HG03135 (cell line): ENCODE measurements around the gene SLC5A2.
A peak's percentile ranks its signal among the peaks of the same experiment; 100 is the strongest.
"Not testable (repeated sequence)": the region's sequence is repeated elsewhere in the genome, so short reads cannot be mapped to it uniquely, and the experiment has no call there.

Experiments used
- ATAC-seq: cut with Tn5 transposase; IDR thresholded peaks from one replicate; pipeline ENCODE4 v1.9.1; 2021; ENCODE audit warnings: mild to moderate bottlenecking, moderate library complexity; ENCODE audit not compliant: unreplicated experiment

SLC5A2 gene

DNA sequence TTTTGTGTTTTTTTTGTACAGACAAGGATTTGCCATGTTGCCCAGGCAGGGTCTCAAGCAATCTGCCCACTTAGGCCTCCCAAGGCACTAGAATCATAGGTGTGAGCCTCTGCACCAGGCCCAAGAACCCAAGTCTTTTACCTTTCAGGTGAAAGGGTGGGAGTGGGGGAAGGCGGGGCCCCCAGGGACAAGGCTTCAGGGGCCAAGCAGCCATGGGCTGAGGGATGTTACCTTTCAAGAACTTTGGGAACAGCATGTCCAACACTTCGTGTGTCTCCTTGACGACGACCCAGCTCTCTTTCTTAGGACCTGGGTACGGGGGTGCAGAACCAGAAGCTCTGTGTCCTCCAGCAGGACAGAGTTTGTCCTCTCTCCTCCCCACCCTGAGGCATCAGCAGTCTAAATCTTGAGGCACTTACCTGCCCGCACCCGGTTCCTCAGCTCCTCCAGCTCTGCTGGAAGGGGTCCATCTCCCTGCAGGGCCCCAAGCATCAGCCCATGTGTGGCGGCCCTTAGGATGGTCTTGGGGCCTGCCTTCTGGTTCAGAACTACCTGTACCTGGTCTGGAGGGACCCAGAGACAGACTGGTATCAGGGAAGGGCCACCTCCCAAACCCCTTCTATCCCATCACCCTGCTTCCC lies 9.0 kb downstream of the SLC5A2 start:
- ATAC-seq, result no peak

DNA sequence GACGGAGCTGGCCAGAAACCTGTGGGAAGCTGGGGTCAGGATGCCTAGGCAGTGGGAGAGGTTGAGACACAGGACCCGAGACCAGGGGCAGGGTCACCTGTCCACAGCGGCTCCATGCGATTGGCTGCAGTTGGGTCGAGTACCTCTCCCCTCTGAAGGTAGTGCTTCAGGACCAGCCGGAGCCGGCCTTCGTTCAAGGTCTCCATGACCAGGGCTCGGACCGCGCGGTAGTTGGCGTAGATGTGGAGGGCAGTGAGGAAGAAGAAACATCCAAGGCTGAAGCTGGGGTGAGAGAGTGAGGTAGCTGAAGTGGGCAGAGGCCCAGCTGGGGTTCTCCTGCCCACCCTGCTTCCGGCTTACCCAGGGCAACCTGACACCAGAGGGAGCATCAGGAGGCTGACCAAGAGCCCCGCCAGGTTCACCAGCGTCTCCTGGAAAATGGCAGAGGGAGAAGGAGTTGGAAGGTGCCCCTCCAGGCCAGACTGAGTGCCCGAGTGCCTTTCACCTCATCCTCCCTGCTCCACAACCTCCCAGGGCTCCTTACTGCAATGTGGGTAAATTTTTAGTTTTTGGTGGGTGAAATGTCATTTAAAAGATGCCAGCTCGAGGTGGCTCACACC lies 10.7 kb downstream of the SLC5A2 start:
- no peak for ATAC-seq

GRCh38 chr16:31496670-31497069 lies 13.7 kb downstream of the SLC5A2 start:
- ATAC-seq, result no peak

DNA sequence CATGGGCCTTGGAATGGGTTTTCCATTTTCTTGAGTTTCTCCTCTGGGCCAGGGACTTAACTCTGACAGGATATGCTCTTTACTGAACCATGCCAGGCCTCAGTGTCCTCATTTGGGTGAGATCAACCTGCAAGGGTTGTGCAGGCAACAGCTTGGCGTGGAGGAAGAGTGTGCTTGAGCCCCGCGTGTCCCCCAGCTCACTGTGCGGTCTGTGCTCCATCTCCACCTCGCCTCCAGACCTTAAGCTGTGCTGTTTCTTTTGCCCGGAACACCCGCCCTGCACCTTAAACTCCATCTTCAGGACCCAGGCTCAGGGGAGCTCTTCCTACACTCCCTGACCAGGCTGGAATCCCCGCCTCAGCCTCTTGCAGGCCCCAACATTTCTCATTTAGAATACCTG lies 15.6 kb downstream of the SLC5A2 start:
- no peak for ATAC-seq

GRCh38 chr16:31499928-31500327 lies 17.0 kb downstream of the SLC5A2 start:
- ATAC-seq, result no peak

DNA sequence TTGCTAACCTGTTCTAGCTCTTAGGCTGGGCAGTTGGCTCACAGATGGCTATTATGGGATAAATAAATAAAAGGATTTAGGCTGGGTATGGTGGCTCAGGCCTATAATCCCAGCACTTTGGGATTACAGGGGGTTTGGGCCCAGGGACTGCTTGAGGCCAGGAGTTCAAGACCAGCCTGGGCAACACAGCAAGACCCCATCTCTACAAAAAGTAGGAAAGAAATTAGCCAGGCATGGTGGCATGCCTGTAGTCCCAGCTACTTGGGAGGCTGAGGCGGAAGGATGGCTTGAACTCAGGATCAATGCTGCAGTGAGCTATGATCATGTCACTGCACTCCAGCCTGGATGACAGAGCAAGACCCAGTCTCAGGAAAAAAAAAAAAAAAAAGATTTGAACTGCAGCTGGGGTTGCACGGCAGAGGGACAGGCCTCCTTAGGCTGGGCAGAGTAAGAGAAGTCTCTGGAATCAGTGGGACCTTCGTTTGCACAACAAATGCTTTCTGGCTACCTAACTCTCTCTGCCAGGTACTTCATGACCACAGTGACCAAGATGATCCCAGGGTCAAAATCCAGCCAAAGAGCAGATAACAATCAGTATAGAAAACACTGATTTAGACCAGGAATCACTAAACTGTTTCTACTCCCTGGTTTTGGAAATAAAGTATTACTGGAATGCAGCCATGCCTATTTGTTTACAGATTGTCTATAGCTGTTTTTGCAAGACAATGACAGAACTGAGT lies 18.5 kb downstream of the SLC5A2 start:
- no peak for ATAC-seq

- no peak for ATAC-seq
Measured at GRCh38 chr16:31501966-31502348, 19.0 kb downstream of the SLC5A2 start.

DNA sequence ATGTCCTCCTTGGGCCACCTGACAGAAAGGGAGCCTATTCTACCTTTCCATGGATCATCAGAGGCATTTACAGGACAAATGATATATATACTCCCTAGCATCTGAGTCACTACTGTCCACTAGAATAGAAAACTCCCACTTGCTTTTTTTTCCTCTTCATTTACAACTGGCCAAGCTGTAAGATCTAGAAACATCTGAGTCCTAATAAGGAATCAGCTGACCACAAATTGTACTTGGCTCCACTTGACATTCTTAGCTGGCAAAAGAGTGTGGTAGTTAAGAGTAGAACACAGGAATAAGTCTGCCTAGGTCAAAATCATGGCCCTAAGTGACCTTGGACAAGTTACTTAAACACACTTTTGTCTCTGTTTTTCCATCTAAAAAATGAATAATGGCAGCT lies 20.1 kb downstream of the SLC5A2 start:
- no peak for ATAC-seq

- not testable (repeated sequence) for ATAC-seq
Measured at GRCh38 chr16:31503555-31503954, 20.6 kb downstream of the SLC5A2 start.

- no peak for ATAC-seq
Measured at GRCh38 chr16:31504159-31504558, 21.2 kb downstream of the SLC5A2 start.

- no peak for ATAC-seq
Measured at GRCh38 chr16:31505483-31505882, 22.6 kb downstream of the SLC5A2 start.

GRCh38 chr16:31507617-31507928 lies 24.6 kb downstream of the SLC5A2 start:
- ATAC-seq, result peak; percentile 7

- ATAC-seq, result peak; percentile 86
Measured at GRCh38 chr16:31507929-31508705, 25.2 kb downstream of the SLC5A2 start, which contains the start of gene RUSF1. Gene RUSF1 (minus strand): TSS chr16:31508391. CDS start chr16:31508373, 18 bp downstream.

- ATAC-seq, result no peak
Measured at GRCh38 chr16:31508706-31509195, 25.8 kb downstream of the SLC5A2 start.

GRCh38 chr16:31513126-31513525 lies 30.2 kb downstream of the SLC5A2 start:
- ATAC-seq, result no peak

- ATAC-seq, result no peak
Measured at GRCh38 chr16:31513884-31514283, 31.0 kb downstream of the SLC5A2 start.

GRCh38 chr16:31517800-31518402 lies 35.0 kb downstream of the SLC5A2 start:
- ATAC-seq, result no peak

DNA sequence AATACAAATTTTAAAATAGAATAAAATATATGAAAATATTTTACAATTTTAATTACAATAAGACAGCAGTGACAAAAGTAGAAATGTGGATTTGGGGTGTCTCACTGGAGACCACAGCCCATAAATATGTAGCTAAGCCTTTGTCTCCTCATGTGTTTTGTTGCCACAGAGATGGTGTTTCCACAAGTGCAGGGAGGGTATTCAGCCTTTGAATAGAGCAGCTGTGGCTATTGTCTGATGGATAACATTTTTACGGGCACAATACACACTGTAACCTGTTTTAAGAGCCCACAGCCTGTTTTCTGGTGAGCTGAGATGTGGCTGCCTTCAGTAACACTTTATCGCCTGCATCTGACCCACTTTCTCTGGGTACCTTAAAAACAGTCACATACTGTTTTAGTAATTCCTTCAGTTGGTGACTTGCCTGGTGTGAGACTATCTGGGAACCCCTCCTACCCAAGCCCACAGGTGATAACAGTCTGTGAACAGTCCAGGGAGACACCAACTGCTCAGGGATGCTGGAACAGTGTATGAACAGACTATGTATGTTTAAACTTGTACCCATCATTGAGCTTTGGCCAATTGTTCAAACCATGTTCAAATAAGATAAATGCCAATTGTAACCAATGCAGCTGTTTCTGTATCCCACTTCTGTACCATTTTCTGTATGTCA lies 37.0 kb downstream of the SLC5A2 start:
- no peak for ATAC-seq

- ATAC-seq, result no peak
Measured at GRCh38 chr16:31521368-31521767, 38.4 kb downstream of the SLC5A2 start.

- ATAC-seq, result no peak
Measured at GRCh38 chr16:31522071-31522470, 39.1 kb downstream of the SLC5A2 start.
